BE2C (cell line): ENCODE data around the gene ZXDA.

Experiments
- DNase-seq: peaks from one replicate; pipeline ENCODE4 v3.0.0-alpha.2; 2020
- H3K27me3 ChIP-seq: fragments of 250-450 bp; sonication (Bioruptor Pico); 2 replicates; pipeline ENCODE4 v1.5.1; 2020; ENCODE audit warnings: mild to moderate bottlenecking
- H3K36me3 ChIP-seq: fragments of 250-450 bp; sonication (Bioruptor Pico); 2 replicates; pipeline ENCODE4 v1.5.1; 2020; ENCODE audit warnings: mild to moderate bottlenecking
- H3K4me1 ChIP-seq: fragments of 250-450 bp; sonication (Bioruptor Pico); 2 replicates; pipeline ENCODE4 v1.5.1; 2020
- H3K4me3 ChIP-seq: 2 replicates; pipeline ENCODE4 v1.5.1; 2011; ENCODE audit warnings: low read depth, low read length
- H3K9me3 ChIP-seq: fragments of 250-450 bp; sonication (Bioruptor Pico); 2 replicates; pipeline ENCODE4 v1.5.1; 2020
- CTCF ChIP-seq: IDR thresholded peaks from 2 replicates; pipeline ENCODE4 v1.5.1; 2012; ENCODE audit warnings: mild to moderate bottlenecking, low read depth, low read length

ZXDA gene

GRCh38 chrX:57905141-57905540, 5.1 kb downstream of the ZXDA start:
- DNase-seq: no peak
- H3K4me3 ChIP-seq: no peak overlapping the region
- no peaks in the 10 kb centered on the region for H3K9me3 ChIP-seq
- no peaks in the 10 kb centered on the region for H3K4me1 ChIP-seq
- no peak for TF ChIP-seq CTCF
- H3K27me3 ChIP-seq: no peaks in the 10 kb centered on the region
- no peaks in the 10 kb centered on the region for H3K36me3 ChIP-seq

- no peaks in the 10 kb centered on the region for H3K9me3 ChIP-seq
- H3K4me3 ChIP-seq: no peak overlapping the region
- H3K4me1 ChIP-seq: no peaks in the 10 kb centered on the region
- H3K36me3 ChIP-seq: no peaks in the 10 kb centered on the region
- H3K27me3 ChIP-seq: no peaks in the 10 kb centered on the region
- TF ChIP-seq CTCF: no peak
- no peak for DNase-seq
These were observed 5.9 kb downstream of the ZXDA start for GRCh38 chrX:57904176-57904880.

GRCh38 chrX:57902633-57903032, 7.6 kb downstream of the ZXDA start:
- no peaks in the 10 kb centered on the region for H3K27me3 ChIP-seq
- no peaks in the 10 kb centered on the region for H3K36me3 ChIP-seq
- H3K9me3 ChIP-seq: no peaks in the 10 kb centered on the region
- H3K4me1 ChIP-seq: no peaks in the 10 kb centered on the region
- H3K4me3 ChIP-seq: no peak overlapping the region
- no peak for TF ChIP-seq CTCF
- no peak for DNase-seq

DNA sequence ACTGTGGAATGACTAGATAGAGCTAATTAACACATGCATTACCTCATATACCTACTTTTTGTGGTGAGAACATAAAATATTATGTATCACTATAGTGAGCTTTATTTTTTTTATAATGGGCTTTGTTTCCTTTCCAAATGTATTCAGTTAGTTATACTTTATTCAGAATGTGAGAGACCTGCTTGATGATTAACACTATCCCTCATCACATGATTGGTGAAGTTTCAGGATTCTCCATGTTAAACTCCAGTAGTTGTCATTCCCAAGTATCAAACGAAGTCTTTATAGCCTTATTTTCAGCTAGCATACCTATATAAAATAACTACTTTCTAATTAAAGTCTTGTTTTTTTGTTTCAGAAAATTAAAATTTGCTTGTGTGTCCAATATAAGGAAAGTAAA, 8.8 kb downstream of the ZXDA start:
- no peaks in the 10 kb centered on the region for H3K27me3 ChIP-seq
- H3K4me3 ChIP-seq: no peak overlapping the region
- no peak for TF ChIP-seq CTCF
- H3K9me3 ChIP-seq: no peaks in the 10 kb centered on the region
- H3K36me3 ChIP-seq: no peaks in the 10 kb centered on the region
- DNase-seq: no peak
- H3K4me1 ChIP-seq: no peaks in the 10 kb centered on the region

GRCh38 chrX:57900975-57901374, 9.3 kb downstream of the ZXDA start:
- DNase-seq: no peak
- no peak for TF ChIP-seq CTCF

GRCh38 chrX:57899906-57900305, 10.4 kb downstream of the ZXDA start:
- H3K9me3 ChIP-seq: no peaks in the 10 kb centered on the region
- no peaks in the 10 kb centered on the region for H3K4me1 ChIP-seq
- no peak overlapping the region for H3K4me3 ChIP-seq
- TF ChIP-seq CTCF: no peak
- no peaks in the 10 kb centered on the region for H3K27me3 ChIP-seq
- no peaks in the 10 kb centered on the region for H3K36me3 ChIP-seq
- no peak for DNase-seq

More at GRCh38 chrX:57900975-57901374, 9.3 kb downstream of the ZXDA start:
- Histone ChIP-seq H3K27me3 (no peaks in the 10 kb centered on the region), H3K4me1 (no peaks in the 10 kb centered on the region), H3K9me3 (no peaks in the 10 kb centered on the region), H3K36me3 (no peaks in the 10 kb centered on the region), H3K4me3 (no peak overlapping the region)
